ENCODE data around the gene SPON1.
"Not testable (repeated sequence)": the region's sequence is repeated elsewhere in the genome, so short reads cannot be mapped to it uniquely, and the experiment has no call there.

The SPON1 gene

GRCh38 chr11:14136561-14136960, 174.0 kb downstream of the SPON1 start:
- no peak for DNase-seq

DNA sequence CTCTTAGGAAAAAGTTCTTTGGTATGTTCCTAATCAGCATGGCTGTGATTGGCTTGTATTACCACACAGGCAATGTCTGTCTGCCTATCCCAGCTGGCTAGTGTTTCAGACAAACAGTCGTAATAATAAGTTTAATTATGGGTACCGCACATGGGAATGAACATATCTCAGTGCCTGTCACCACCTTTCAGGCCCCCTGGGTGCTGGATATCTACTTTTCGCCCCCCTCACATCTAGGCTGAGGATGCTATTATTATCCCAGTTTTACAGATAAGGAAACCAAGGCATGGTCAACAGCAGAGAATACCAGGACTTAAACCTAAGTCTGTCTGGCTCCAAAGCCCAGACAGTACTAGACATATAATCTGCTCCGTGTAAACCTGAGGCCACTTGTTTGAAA, 174.8 kb downstream of the SPON1 start:
- no peak for DNase-seq

DNA sequence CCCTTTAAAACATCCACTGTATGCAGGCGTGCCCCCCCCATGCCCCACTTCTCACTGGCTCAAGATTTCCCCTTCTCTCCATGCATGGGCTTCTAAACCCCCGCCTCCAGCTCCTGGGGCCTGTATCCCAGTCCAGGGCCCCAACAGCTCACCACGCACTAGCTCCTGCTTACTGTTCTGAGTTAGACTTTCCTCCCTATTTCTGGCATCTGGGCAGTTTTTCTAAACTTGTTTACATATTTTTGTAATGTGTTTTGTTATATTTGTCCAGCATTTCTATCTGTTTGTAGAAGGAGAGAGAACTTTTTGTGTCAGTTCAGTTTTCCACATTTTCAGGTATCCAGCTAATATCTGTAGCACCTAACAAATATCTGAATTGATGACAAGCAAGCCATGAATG, 178.5 kb downstream of the SPON1 start:
- no peak for DNase-seq

DNA sequence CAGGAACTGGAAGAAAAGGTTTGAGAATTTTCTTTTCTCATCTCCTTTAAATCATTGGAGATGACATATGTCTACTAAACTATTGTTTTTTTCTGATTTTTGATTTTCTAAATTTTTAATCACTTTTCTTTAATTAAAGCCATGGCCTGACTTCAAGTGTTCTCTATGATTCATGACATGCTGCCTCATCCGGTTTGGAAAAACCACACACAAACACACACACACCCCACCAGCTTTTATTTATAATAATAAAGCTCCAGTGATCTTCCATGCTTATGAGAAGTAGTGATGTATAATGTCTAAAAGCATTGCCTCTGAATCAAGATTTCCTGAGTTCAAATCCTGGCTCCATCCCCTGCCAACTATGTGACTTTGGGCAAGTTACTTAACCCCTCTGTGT, 179.2 kb downstream of the SPON1 start:
- DNase-seq: no peak

- no peak for DNase-seq
These were observed 182.4 kb downstream of the SPON1 start for GRCh38 chr11:14144934-14145333.

GRCh38 chr11:14148653-14149273, 186.2 kb downstream of the SPON1 start:
- no peak for DNase-seq

GRCh38 chr11:14149683-14150082, 187.2 kb downstream of the SPON1 start:
- DNase-seq: no peak

DNA sequence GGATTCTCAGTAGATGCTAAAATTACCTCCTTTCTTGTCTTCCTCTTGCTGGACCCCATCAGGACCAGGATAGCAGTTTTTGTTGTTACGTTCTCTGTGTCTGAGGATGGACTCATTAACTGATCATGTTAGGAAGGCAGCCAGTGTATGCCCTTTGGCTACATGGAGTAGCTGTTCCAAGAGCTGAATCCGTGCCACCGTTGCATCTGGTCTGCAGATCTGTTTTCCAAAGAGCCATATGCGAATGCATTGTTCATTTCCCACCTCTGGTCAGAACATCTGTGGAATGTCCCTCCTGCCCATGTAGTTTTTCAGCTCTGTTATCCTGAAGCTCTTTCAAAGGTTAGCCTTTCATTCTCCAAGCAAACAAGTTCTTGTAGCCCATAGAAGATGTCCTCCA, 188.4 kb downstream of the SPON1 start:
- no peak for DNase-seq

DNA sequence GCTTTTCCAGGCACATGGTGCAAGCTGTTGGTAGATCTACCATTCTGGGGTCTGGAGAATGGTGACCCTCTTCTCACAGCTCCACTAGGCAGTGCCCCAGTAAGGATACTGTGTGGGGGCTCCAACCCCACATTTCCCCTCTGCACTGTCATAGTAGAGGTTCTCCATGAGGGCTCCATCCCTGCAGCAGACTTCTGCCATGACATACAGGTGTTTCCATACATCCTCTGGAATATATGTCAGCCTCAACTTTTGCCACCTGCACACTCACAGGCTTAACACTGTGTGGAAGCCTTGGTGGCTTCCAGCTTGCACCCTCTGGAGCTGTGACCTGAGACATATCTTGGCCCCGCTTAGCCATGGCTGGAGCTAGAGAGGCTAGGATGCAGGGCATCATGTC, 191.6 kb downstream of the SPON1 start:
- not testable (repeated sequence) for DNase-seq

DNA sequence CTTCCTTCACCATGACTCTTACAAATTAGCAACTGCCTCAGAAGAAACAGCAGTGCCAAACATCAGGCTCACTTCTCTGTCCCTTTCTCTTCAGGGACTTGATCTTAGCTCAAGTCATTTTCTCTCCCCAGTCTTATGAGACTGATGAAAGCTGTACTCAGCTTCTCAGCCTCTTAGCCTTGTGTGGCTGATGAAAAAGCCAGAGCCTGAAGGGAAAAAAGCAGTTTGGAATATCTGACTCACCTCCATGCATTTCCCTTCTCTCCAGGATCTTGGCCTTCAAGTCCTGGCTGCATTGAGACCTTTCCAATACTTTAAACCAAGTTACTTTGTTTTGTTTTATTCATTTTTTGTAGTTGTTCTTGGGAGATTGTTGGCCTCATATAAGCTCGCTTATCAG, 195.9 kb downstream of the SPON1 start:
- DNase-seq: no peak

GRCh38 chr11:14163576-14163975, 201.1 kb downstream of the SPON1 start:
- DNase-seq: no peak

- not testable (repeated sequence) for DNase-seq
These were observed 211.2 kb downstream of the SPON1 start for GRCh38 chr11:14173679-14174078.

GRCh38 chr11:14179116-14179820, 216.7 kb downstream of the SPON1 start:
- DNase-seq: no peak

- DNase-seq: no peak
These were observed 218.6 kb downstream of the SPON1 start for GRCh38 chr11:14181121-14181520.

DNA sequence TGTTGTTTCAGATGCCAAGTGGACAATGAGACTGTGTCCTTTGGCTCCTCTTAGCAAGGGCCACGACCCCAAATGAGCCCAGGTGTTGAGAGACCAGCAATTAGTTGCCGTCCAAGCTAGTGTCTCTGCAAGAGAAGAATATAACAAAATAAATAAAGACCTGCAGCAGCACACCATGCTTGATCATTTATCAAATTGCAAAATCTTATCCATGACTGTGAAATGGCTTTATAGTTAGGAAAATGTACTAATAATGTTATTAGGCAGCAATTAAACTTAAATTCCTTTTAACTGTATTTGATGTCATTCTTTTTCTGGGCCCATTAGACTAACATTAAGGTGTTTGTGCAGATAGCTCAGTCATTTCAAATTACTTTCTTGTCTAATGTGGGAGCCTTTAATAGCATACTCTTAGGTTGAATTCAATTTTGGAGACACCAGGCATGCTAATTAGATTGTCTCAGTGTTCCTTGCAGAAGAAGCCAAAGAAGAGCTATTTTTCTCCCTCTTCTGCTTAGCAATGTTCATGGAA, 220.4 kb downstream of the SPON1 start:
- DNase-seq: no peak

DNA sequence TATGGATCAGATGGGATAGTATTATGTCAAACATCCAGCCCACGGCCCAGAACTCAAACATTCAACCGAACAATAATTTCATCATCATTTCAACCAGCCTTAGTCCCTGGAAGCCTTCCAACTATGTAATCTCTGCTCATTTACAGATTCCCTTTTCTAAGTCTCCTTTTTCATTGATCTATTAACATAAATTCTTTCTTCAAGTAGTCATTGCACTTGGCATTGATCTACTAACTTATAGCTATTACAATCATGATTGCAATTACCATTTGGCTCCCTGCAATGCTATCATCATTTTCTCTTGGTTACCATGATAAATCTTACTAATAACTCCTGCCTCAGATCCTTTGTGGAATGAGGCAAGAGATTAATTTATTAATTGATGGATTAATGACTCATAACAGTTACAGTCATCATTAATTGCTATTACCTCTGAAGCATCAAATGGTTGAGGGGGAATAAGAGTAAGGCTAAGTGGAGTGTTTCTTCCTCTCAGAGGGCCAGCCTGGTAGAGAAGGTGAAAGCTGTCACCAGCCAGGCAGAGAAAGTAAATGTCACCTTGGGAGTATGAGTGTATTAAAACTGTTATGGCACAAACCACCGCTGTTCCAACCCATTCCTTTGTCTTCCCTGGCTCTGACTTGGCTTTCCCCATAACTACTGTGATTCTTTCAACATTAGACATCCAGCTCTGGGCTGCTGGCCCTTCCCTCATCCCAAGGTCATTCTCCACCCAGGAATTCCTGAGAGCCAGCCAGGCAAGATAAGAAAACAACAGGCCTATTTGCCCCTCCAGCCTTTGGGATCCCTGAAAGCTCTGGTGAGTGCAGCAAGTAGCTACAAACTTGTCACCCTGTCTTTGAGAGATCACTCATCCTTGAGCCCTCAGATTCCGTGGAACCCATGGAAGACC, 221.8 kb downstream of the SPON1 start:
- DNase-seq: no peak

GRCh38 chr11:14185461-14185860, 222.9 kb downstream of the SPON1 start:
- no peak for DNase-seq

DNA sequence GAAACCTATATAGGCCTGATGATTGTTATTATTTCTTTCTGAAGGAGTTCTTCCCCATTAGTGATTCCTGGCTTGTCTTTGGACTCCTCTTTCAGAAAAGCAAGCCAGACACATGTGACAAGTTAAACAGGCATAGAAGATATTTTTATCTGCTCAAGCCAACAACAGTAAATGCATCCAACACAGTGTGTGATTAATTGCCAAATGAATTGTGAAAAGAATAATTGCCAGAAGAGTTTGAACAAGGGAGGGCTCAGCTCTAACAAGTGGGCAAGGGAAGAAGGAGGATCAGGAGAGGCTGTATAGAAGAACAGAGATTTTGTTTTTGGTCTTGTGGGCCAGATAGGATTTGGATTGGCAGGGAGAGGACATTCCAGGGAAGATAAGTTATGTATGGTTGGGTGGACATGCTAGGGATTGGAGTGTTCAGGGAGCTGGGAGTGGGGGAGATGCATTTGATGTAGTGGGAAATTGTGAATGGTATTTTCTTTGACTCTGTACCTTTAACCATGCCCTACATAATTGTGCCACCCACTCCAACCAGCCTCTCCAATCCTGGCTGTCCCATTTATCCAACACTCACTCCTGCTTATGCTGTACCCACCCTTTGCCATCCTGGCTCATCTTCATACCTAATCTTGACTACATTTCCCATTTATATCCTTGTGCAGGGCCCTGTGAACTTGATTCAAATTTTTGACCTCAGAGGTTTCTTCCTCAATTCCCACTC, 223.7 kb downstream of the SPON1 start:
- no peak for DNase-seq

- no peak for DNase-seq
These were observed 227.4 kb downstream of the SPON1 start for GRCh38 chr11:14189874-14190273.

- DNase-seq: no peak
These were observed 228.7 kb downstream of the SPON1 start for GRCh38 chr11:14190992-14191778.

- DNase-seq: no peak
These were observed 231.1 kb downstream of the SPON1 start for GRCh38 chr11:14193644-14194043.
